Skin epidermis (tissue), 12 donors: Measurements from ENCODE around the gene RAMP3.

ENCODE experiments used
- H3K27ac ChIP-seq, 21 experiments: fragments of 200-600 bp; sonication (generic) in 11 of 21; one replicate each; pipeline ENCODE4 v1.5.0; 2020; ENCODE audit warnings: mild to moderate bottlenecking in 3 of 21, inconsistent platforms in 2 of 21, moderate library complexity in 2 of 21
- H3K4me3 ChIP-seq, 7 experiments: fragments of 200-600 bp; sonication (generic) in 2 of 7; one replicate each; pipeline ENCODE4 v1.5.0; 2020; ENCODE audit warnings: inconsistent platforms in 2 of 7, mild to moderate bottlenecking in 2 of 7, moderate library complexity in 1 of 7

The RAMP3 gene

GRCh38 chr7:45215601-45216062, 58.0 kb downstream of the RAMP3 start:
- no peak overlapping the region for H3K4me3 ChIP-seq
- H3K27ac ChIP-seq, result no peak overlapping the region

GRCh38 chr7:45216181-45216580, 58.6 kb downstream of the RAMP3 start:
- no peak overlapping the region for H3K4me3 ChIP-seq
- no peak overlapping the region for H3K27ac ChIP-seq

GRCh38 chr7:45216622-45217165, 59.1 kb downstream of the RAMP3 start:
- no peak overlapping the region for H3K4me3 ChIP-seq
- H3K27ac ChIP-seq, result no peak overlapping the region

GRCh38 chr7:45217358-45217757, 59.8 kb downstream of the RAMP3 start:
- H3K27ac ChIP-seq, result no peak overlapping the region
- no peak overlapping the region for H3K4me3 ChIP-seq

GRCh38 chr7:45219130-45219529, 61.5 kb downstream of the RAMP3 start:
- Histone ChIP-seq H3K4me3 (no peak overlapping the region), H3K27ac (no peak overlapping the region)

GRCh38 chr7:45219801-45220435, 62.3 kb downstream of the RAMP3 start:
- Histone ChIP-seq H3K27ac (no peak overlapping the region), H3K4me3 (no peak overlapping the region)

- H3K27ac ChIP-seq, result no peak overlapping the region
- no peak overlapping the region for H3K4me3 ChIP-seq
Measured at GRCh38 chr7:45220846-45221618, 63.4 kb downstream of the RAMP3 start.

- no peak overlapping the region for H3K27ac ChIP-seq
- H3K4me3 ChIP-seq, result no peak overlapping the region
Measured at GRCh38 chr7:45221896-45222604, 64.5 kb downstream of the RAMP3 start.

GRCh38 chr7:45223078-45223477, 65.5 kb downstream of the RAMP3 start:
- Histone ChIP-seq H3K4me3 (no peak overlapping the region), H3K27ac (no peak overlapping the region)

GRCh38 chr7:45223728-45224630, 66.4 kb downstream of the RAMP3 start:
- Histone ChIP-seq H3K4me3 (no peak overlapping the region), H3K27ac (no peak overlapping the region)

GRCh38 chr7:45224832-45225231, 67.2 kb downstream of the RAMP3 start:
- H3K27ac ChIP-seq, result no peak overlapping the region

GRCh38 chr7:45225311-45225947, 67.8 kb downstream of the RAMP3 start:
- no peak overlapping the region for H3K4me3 ChIP-seq
- no peak overlapping the region for H3K27ac ChIP-seq

More at GRCh38 chr7:45224832-45225231, 67.2 kb downstream of the RAMP3 start:
- no peak overlapping the region for H3K4me3 ChIP-seq

GRCh38 chr7:45225948-45226335, 68.4 kb downstream of the RAMP3 start:
- no peak overlapping the region for H3K4me3 ChIP-seq
- H3K27ac ChIP-seq, result no peak overlapping the region

GRCh38 chr7:45229156-45229920, 71.7 kb downstream of the RAMP3 start:
- H3K4me3 ChIP-seq, result no peak overlapping the region
- H3K27ac ChIP-seq, result no peak overlapping the region

GRCh38 chr7:45230083-45230482, 72.5 kb downstream of the RAMP3 start:
- no peak overlapping the region for H3K27ac ChIP-seq

GRCh38 chr7:45230611-45231165, 73.1 kb downstream of the RAMP3 start:
- no peak overlapping the region for H3K27ac ChIP-seq

More at GRCh38 chr7:45230083-45230482, 72.5 kb downstream of the RAMP3 start:
- H3K4me3 ChIP-seq, result no peak overlapping the region

GRCh38 chr7:45233249-45233775, 75.7 kb downstream of the RAMP3 start:
- Histone ChIP-seq H3K4me3 (no peak overlapping the region), H3K27ac (no peak overlapping the region)

More at GRCh38 chr7:45230611-45231165, 73.1 kb downstream of the RAMP3 start:
- H3K4me3 ChIP-seq, result no peak overlapping the region
